Measurements from ENCODE around the gene LHPP.
"Not testable (repeated sequence)": the region's sequence is repeated elsewhere in the genome, so short reads cannot be mapped to it uniquely, and the experiment has no call there.

The LHPP gene

DNA sequence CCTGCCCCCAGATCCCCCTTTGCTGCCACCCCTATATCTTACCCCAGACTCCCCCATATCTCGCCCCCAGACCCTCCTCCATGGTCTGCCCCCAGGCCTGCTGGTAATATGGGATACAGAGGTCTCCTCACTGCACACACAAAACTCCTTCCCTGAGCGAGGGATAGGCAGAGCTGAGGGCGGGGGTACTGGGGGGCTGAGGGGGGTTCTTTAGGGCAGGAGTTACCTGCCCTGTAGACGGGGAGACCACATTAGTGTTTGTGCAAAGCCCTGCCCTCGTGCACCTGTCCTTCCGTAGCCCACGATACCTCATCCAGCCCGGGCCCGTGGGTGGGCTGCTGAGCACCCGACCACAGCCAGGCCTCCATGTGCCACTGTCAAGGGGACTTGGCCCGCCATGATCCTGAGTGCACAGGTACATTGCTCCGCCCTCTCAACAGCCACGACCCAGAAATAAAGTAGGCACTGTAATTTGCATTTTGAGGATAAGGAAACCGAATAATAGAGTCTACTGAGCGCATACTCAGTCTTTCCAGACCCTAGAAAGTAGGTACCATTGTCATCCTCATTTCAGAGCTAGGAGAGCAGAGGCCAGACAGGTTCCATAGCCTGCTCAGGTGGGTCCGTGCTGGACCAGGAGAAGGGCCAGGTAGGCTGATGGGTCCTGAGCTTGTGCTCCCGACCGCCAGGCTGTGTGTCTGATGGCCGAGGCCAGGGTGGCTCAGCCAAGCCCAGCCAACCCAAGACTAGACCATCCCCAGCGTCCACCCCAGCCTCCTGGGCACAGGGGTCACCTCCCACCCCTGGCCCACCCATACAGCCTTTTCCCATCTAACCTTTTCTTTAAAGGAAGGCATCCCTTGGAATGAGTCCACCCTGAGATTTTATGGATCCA is 115.2 kb downstream of the LHPP start:
- DNase-seq = no peak

DNA sequence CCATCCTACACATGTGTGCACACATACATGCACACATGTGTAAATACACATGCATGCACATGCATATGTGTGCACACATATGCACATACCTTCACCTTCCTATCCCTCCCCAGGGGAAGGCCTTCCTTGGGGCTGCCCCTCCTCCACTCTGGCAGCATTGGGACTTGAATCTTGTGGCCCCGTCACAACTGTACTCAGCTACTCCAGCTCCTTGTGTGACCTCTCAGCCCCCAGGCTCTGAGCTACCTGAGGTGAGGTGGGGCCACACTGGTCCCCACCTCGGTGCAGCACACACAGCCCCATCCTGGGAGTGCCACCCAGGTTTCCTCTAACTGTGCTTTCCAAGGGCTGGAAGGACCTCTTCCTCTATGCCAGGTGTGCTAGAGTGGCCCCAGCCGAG is 116.0 kb downstream of the LHPP start:
- DNase-seq = no peak

DNA sequence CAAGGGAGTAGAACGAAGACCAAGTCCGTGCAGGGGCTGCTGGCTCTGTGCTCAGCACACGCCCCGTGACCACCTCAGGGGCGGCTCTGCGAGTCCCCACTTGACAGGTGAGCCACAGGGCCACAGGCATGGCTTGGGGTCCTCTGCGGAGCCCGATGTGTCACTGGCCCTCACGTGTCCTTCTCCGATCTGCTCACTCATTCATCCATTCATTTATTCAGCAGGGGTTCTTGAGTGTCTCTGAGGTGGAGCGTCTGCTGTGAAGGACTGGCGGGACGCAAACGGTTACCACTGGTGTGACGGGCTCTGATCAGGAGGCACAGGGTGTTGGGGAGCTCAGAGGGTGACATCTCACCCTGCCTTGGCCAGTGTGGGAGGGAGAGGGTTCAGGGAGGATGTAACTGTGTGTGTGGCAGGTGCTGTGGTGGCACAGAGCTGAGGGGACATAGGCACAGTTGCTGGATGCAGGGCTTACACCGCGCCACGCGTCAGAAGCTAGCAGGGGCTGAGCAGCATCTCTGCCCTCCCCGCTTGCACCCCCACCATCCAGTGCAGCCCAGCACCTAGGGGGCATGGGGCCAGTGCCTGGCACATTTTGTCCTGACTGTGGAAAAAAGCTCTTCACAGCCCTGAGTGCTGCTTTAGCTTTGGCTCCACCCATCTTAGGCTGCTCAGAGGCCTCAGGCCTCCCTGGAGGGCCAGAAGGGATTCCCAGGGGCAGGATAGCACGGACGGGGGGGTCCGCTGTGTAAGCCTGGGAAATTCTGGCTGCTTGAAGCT is 116.8 kb downstream of the LHPP start:
- DNase-seq = no peak

DNA sequence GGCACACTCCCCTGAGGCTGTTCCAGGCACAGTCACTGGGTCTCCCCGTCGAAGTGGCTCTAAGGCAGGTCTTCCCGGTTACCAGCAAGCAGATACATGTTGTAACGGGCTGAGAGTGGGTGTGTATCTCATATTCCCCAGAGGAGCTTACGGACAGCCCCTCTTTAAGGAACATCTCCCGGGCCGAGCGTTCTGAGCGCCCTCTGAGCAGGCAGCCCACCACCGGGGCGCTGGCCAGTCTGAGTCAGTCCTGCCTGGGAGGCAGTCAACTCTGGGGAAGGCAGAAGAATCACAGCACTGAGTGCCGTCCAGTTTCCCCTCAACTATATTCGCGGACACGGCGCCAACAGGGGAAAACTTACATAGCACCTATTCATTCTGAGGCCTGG is 117.4 kb downstream of the LHPP start:
- no peak for DNase-seq

DNA sequence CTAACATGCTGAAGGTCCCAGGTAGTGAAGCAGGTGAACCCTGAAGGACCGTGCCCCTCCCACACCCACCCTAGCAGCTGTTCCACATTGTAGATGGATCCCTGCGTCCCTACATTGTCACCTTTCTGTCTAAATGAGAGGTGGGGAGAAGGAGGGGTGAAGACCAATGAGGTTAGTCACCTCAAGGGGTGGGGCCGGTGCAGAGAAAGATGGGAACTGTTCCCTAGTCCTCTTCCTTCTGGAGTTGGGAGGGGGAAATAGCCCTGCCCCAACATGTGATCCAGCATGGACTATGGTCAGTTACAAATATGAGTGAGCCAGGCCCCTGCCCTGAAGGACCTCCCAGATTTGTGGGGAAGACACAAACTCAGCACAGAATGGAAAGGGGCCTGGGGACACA is 124.5 kb downstream of the LHPP start:
- no peak for DNase-seq

DNA sequence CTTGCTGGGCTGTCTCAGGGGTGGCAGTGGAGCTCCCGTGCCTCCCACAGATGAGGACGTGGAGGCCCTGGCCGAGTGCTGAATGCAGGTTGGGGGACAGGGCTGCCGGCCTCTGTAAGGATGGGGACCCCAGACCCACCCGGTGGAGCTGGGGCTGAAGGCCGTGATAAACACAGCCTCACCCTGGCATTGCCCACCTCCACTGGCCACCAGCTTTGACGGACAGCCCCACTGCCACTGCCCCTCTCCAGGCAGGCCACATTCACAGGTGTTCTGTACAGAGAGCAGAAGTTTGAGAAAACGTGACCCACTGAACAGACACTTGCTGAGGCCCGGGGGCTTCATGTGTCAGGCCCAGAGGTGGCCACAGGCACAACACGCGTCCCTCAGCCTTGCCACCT is 126.2 kb downstream of the LHPP start:
- no peak for DNase-seq

DNA sequence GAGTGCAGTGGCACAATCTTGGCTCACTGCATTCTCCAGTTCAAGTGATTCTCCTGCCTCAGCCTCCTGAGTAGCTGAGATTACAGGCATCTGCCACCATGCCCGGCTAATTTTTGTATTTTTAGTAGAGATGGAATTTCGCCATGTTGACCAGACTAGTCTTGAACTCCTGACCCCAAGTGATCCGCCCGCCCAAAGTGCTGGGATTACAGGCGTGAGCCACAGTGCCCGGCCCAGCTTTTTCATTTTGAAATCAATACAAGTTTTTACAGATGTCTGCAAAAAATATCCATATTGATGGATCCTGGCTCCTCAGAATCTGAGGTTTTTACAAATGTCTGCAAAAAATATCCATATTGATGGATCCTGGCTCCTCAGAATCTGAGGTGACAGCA is 126.7 kb downstream of the LHPP start:
- not testable (repeated sequence) for DNase-seq

DNA sequence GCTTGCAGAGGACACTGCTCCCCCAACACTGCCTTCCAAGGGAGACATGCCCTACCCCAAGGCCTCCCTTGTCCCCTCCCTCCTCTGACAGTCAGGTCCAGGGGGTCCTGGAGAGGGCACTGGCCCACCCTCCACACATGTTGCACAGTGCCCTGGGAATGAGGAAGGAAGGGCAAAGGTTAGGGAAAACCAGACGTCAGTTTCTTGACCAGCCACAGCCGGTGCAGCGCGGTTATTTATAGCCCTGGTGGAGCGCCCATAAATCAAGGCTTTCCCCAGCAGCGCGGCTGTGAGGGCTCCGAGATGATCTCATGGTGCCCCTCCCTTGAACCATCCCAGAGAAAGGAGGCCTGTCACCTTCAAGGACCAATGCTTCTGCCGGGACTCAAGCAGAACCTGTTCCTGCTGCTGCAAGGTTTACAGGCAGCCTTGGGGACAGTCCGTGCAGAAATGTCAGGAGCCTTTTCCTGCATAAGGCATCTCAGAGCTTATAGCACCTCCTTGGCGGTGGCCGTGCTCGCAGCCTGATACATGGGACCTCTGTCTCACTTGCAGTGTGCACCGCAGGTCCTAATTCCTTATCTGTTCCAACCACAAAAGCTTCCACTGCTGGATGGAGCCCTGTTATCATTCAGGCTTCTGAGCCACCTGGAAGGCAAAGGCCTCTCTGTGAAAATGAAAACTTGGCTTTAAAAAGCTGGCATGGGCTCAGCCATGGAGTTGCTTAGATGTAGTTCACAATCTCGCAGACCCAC is 127.3 kb downstream of the LHPP start:
- no peak for DNase-seq

DNA sequence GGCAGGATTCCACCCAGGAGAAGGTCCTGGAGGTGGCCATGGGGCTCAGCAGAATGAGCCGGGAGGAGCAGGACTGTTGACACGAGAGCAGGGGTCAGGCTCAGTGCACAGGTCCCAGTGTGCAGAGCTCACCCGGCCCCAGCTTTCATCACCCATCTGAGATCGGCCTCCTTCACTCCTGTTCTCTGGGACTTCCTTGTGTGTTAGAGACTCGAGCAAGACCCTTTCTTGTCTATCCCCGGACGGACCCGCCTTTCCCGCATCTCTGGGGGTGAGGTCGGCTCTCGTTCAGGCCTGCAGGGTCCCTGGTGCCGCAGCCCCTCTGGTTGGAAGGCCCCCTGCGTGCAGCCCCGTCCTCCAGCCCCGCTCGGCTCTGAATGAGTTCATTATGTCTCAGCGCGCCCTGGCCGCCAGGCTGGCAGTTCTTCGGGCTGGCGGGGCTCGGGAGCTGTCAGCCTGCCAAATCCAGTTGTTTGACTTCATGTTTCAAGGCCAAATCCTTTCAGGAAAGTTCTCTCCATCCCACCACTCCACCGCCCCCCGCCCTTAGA is 127.9 kb downstream of the LHPP start:
- DNase-seq = no peak

DNA sequence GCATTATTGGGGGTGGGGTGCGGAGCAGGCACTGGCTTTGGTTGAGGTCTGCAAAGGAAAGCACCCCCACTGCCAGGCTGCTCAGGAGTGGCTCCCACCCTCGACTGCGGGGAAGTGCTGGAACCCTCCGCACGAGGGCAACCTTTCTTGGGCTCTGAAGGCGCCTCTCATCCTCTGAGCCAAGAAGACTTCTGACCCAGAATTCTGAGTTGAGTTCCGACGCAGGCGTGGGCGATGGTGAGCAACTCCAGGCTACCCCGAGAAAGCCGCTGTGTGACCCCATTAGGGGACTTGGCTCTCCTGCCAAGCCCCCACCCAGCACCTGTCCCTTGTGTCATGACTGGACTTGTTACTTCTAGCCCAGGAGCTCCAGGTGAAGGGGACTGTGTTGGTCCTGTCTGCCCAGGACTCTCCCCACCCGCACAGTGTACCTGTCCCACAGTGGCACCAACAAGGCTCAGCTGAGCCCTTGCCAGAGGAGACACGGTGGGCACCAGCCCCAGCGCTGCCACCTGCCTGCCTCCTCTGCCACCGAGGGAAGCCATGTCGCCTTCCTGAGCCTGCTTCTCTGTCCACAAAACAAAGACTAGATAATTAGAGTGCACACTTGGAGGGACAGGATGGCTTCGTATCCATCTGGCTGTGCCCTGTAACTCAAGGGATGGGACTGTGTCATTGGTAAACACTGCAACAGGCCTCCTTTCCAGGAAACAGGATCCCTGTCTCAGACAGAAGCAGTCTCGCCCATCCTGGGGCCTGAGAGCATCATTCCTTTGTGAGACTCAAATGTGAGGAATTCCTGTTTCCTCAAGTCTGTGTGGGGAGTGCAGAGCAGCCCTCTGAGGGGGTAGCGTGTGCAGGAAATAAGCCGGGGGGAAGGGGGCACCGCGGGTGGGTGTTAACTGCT is 128.8 kb downstream of the LHPP start:
- DNase-seq = no peak

DNA sequence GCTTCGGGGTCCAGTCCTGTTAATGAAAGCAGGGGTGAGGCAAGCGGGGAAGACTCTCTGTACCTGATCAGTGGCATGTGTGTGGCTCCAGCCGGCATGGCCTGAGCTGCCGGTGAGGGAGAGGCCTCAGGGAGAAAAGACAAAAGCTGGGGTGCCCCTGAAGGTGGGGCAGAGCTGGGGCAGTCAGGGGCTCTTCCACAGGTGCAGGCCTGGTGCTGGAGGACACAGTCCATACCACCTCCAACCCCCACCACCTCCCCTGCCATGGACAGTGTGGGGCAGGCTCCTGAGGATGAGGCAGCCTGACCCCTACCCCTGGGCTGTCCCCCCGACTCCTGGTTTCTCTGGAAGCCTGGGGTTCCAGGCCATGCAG is 129.5 kb downstream of the LHPP start:
- no peak for DNase-seq

DNA sequence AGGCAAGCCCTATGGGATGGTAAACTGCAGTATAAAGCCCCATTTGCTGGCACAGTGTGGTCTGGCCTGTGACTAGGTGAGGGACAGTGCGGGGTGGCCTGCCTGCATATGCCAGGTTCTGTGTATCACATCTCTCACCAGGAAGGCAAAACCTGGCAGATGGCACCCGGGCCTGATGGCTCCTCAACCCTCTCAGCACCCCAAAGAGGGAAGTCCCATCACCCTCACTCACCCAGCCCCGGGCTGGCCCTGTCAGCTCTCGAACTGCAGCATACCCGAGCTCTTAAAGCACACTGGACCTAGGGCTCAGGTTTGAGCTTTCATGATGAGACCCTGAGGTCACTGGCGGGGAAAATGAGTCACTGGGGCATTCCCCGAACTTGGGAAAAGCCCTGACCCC is 130.5 kb downstream of the LHPP start:
- no peak for DNase-seq

DNA sequence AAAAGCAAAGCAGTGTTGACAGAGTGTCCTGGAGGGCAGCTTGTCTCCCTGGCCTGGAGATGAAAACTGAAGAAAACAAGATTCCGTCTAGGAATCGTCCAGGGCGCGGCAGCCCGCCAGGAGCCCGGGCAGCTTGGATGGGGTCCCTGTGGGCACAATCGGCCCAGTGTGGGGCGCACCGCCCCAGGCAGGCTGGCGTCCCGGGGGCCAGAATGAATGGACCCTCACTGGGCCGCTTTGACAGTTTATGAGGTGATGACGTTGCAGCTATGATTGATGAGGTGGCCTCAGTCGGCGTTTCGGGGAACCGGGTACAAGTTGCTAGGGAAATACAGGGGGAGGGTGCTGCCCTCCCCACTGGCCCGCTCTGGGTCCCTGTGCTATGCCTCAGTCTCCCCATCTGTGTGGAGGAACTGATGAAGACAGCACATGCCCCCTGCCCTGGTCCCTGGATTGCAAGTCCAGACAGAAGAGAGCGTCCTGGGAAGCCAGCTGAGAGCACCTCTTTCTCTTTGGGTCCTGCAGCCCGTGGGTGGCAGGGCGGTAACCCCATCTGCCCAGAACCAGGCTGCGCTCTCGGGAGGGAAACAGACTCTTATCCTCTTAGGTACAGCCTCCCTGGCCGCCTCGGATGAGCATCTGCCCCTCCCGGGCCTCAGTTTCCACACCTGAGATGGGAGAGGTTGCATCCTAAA is 131.3 kb downstream of the LHPP start:
- DNase-seq = no peak

DNA sequence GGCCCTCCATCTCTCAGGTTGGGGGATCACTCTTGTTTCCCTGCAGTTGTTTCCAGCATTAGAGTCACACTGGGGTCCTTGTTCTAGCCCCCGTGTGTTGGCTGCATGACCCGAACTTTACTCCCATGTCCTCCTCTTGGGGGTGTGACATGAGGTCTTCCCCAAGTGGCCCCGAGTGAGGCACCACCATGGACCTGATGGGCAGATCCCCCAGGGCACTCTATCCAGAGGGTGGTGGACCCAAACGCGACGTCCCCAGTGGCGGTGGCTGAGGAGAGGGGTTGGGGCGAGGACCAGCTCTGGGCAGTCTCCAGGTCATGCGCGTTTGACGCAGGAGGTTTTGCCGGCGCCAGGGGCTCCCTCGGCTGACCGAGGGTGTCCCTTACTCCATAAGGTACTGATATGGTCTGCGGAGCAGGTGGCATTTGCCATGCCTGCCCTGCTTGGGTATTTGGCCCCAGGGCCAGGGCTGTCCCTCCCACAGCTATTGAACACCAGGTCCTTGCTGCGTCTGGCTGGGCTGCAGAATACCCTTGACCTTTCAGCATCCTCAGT is 131.9 kb downstream of the LHPP start:
- DNase-seq = no peak

DNA sequence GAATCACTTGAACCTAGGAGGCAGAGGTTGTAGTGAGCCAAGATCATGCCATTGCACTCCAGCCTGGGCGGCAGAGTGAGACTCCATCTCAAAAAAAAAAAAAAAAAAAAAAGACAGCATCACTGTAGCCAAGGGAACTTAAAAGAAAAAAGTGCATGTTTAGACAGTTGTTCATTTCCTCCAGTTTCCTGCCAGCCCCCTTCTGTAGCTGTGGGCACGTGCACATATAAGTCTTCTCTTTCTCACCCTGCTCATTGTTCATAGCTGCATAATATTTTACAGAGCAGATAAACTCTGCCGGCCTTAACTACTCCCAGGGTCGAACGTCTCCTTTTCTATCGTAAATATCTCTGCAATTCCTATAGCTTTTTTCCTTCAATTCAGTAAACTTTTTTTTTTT is 132.6 kb downstream of the LHPP start:
- no peak for DNase-seq

DNA sequence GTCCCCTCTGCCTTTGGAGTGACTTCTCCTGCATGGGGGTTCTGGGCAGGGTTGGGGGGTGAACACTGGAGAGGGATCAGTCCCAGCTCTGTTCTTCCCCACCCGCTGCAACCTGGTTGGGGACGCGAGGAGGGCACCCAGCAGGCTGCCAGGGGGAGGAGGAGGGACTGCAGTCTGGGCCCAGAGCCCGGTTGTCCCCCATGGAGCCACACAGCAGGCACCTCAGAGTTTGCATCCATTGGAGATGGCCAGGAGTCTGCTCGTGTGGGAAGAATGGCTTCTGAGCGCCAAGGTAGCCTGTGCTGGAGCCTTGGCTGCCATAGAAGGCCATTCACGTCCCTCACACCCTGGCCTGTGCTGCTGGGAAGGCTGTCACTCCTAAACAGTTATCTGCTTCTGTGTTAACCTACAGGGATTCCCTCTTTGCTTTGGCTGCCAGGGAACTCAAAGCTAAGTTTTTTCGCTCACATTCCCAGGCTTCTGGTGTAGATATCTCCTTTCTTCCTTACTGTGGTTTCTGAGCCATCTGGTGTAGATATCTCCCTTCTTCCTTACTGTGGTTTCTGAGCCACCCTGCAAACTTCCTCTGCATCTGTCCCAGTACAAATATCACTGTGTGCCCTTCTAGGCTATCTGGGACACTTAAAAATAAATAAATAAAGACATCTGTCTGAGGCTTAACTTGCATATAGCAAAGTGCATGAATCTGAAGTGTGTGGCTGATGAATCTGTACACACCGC is 133.7 kb downstream of the LHPP start:
- DNase-seq = no peak

DNA sequence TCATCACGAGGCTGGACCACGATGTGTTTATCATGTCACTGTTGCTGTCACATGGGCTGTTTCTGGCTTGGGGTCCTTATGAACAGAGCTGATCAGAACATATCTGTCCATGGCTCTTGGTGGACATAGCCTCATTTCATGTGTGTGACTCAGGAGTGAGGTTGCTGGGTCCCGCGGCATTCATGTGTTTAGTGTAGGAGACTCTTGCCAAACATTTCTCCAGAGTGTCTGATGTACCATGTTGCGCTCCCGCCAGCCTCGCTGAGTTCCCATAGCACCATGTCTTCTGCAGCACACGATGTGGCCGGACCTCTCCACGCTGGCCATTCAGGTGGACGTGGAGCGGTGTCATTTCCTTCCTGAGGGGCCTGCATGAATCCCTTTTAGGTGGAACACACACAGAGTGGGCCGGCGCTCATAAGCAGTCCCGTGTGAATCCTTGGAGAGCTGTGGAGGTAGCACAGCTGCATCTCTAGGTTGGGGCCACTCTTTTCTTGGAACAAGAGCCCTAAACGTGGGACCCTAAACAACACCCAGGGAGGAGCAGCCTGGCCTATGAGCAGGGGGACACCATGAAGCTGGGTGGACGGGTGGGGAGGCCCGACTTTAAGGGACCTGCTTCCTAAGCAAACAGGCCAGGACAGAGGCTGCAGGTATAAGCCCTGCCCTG is 134.6 kb downstream of the LHPP start:
- no peak for DNase-seq

DNA sequence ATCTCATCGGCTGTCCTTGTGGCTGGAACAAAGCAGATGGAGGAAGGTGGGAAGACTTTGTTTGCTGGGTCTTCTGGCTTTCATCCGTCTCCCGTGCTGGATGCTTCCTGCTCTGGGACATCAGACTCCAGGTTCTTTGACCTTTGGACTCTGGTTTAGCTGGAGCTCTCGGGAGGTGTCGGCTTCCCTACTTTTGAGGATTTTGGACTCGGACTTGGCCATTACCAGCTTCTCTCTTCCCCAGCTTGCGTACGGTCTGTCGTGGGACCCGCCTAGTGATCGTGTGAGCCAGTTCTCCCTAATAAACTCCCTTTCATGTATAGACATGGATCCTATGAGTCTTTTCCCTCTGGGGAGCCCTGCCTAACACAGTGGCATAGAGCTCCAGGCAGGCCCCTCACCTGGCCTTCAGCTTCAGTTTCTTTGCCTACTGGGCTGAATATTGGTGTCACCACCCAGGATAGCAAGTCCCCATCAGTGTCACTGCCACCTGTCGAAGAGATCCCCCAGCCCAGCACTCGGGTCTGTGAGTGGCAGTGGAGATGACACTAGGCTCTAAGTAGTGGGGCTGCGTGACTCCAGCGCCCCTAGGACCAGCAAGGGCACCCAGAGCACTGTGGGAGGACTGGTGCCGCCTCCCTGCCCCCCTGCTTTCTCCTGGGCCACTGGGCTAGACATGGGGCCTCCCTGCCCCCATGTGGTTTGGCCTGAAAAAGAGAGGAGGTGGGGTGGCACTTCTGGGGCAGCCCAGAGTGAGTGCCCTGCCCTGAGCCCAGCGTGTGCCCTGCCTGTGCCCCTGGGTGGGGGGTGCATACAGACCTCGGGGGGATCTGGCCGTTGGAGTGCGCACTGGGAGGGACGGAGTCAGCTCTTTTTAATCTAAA is 135.6 kb downstream of the LHPP start:
- no peak for DNase-seq

DNA sequence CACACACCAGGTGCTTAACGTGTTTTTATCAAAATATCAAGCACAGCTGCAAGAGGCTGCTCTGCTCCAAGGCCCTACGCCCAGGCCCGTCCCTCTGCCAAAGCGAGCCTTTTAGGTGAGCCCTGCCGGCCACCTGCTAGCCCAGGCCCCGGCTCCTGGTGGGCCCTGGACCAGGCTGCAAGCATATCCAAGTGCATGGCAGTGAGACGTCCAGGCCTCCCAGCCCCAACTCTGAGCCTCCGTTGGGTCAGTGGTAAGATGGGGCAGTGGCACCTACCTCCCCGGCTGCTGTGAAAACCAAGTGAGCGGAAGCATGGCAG is 136.2 kb downstream of the LHPP start:
- DNase-seq = no peak

Measured in DMS 273 treated with DMSO at 0.1 percent for 48 hours (cell line).